Measurements from ENCODE around the gene ADAMTSL5. TPM values are rescaled to one million over a fixed set of nuclear protein-coding genes. Genes with fewer than 3 reads are reported as not detected.
A peak's percentile ranks its signal among the peaks of the same experiment; 100 is the strongest.

Gene ADAMTSL5
- total and polyA plus RNA-seq, 2 of the 13 experiments (the other 11 are each of a cell fraction or from before 2014, with no cell fraction given): 0.60 to 2.7 TPM

DNA sequence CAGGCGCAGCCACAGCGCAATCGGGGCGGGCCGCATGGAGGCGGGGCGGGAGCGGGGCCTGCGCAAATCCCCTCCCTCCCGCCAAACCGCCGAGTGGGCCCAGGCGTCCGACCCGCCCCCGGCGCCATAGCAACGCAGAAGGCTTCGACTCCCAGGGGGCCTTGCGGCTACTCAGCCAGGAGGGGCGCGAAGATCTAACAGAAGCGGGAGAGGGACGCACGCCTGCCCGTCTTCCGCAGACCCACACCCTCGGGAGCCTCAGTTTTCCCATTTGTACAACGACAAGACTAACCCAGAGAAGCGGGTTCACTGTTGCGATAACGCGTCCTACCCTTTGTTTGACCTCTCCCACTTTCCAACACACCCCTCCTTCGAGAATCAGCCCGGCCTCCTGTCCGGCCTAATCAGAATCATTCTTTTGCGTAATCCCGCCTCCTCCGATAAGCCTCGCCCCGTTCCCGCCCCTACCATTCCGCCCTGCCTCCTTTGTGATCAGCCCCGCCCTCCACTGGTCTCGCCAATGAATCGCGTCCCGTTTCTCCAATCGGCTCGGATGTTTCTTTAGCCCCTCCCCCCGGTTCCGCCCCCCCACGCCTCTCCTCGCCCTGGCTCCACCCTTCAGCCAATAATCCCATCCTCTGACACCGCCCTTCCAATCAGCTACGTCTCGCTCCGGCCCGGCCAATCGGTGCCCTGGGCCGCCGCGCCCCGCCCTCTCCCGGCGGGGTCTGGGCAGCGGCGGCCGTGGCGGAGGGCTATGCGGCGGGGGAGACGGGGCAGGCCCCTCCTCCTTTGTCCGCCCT lies 22.3 kb downstream of the ADAMTSL5 start, which contains the start of gene PCSK4 (continued):
- TF ChIP-seq, protein P1, sequence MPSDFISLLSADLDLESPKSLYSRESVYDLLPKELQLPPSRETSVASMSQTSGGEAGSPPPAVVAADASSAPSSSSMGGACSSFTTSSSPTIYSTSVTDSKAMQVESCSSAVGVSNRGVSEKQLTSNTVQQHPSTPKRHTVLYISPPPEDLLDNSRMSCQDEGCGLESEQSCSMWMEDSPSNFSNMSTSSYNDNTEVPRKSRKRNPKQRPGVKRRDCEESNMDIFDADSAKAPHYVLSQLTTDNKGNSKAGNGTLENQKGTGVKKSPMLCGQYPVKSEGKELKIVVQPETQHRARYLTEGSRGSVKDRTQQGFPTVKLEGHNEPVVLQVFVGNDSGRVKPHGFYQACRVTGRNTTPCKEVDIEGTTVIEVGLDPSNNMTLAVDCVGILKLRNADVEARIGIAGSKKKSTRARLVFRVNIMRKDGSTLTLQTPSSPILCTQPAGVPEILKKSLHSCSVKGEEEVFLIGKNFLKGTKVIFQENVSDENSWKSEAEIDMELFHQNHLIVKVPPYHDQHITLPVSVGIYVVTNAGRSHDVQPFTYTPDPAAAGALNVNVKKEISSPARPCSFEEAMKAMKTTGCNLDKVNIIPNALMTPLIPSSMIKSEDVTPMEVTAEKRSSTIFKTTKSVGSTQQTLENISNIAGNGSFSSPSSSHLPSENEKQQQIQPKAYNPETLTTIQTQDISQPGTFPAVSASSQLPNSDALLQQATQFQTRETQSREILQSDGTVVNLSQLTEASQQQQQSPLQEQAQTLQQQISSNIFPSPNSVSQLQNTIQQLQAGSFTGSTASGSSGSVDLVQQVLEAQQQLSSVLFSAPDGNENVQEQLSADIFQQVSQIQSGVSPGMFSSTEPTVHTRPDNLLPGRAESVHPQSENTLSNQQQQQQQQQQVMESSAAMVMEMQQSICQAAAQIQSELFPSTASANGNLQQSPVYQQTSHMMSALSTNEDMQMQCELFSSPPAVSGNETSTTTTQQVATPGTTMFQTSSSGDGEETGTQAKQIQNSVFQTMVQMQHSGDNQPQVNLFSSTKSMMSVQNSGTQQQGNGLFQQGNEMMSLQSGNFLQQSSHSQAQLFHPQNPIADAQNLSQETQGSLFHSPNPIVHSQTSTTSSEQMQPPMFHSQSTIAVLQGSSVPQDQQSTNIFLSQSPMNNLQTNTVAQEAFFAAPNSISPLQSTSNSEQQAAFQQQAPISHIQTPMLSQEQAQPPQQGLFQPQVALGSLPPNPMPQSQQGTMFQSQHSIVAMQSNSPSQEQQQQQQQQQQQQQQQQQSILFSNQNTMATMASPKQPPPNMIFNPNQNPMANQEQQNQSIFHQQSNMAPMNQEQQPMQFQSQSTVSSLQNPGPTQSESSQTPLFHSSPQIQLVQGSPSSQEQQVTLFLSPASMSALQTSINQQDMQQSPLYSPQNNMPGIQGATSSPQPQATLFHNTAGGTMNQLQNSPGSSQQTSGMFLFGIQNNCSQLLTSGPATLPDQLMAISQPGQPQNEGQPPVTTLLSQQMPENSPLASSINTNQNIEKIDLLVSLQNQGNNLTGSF (CRISPR knock-in tag; IDR thresholded peaks at IDR 0.05): no peak
- TF ChIP-seq TEAD2 (CRISPR knock-in tag; IDR thresholded peaks at IDR 0.05): no peak
- no peak for TF ChIP-seq ZFP36L1 (CRISPR knock-in tag; IDR thresholded peaks at IDR 0.05)
- no peak for TF ChIP-seq ZNF652 (CRISPR knock-in tag; IDR thresholded peaks at IDR 0.05; ENCODE audit: borderline replicate concordance, low read depth)
- no peak for TF ChIP-seq MZF1 (CRISPR knock-in tag; IDR thresholded peaks at IDR 0.05; ENCODE audit: borderline replicate concordance)
- peak; percentile 38; the same call in 1 of the 2 replicates for TF ChIP-seq CBX5 (CRISPR knock-in tag; IDR thresholded peaks at IDR 0.05; ENCODE audit: borderline replicate concordance)
- no peak for TF ChIP-seq ZNF563 (CRISPR knock-in tag; IDR thresholded peaks at IDR 0.05)
- no peak for TF ChIP-seq FOXJ3 (CRISPR knock-in tag; IDR thresholded peaks at IDR 0.05; ENCODE audit: borderline replicate concordance)
- TF ChIP-seq EZH2 (conservative IDR thresholded peaks at IDR 0.05; ENCODE audit: low read depth, low read length): no peak
- TF ChIP-seq HOXA9 (CRISPR knock-in tag; IDR thresholded peaks at IDR 0.05; ENCODE audit: borderline replicate concordance): no peak
- no peak for TF ChIP-seq FOXP1 (IDR thresholded peaks at IDR 0.05)
- TF ChIP-seq FOXP1 (CRISPR knock-in tag; IDR thresholded peaks at IDR 0.05): no peak
- TF ChIP-seq HOXA3 (CRISPR knock-in tag; IDR thresholded peaks at IDR 0.05): no peak; the same call in 1 of the 2 replicates
- TF ChIP-seq NFYC (CRISPR knock-in tag; IDR thresholded peaks at IDR 0.05): peak; percentile 81
- TF ChIP-seq, protein P2, sequence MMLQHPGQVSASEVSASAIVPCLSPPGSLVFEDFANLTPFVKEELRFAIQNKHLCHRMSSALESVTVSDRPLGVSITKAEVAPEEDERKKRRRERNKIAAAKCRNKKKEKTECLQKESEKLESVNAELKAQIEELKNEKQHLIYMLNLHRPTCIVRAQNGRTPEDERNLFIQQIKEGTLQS (CRISPR knock-in tag; IDR thresholded peaks at IDR 0.05): no peak
- TF ChIP-seq NR2C2 (CRISPR knock-in tag; IDR thresholded peaks at IDR 0.05; ENCODE audit: borderline replicate concordance): peak; percentile 41; the same call in 1 of the 2 replicates
- no peak for TF ChIP-seq NFKB2 (CRISPR knock-in tag; IDR thresholded peaks at IDR 0.05; ENCODE audit: borderline replicate concordance)
- TF ChIP-seq ZNF569 (CRISPR knock-in tag; IDR thresholded peaks at IDR 0.05; ENCODE audit: borderline replicate concordance): no peak
- TF ChIP-seq, protein P3, sequence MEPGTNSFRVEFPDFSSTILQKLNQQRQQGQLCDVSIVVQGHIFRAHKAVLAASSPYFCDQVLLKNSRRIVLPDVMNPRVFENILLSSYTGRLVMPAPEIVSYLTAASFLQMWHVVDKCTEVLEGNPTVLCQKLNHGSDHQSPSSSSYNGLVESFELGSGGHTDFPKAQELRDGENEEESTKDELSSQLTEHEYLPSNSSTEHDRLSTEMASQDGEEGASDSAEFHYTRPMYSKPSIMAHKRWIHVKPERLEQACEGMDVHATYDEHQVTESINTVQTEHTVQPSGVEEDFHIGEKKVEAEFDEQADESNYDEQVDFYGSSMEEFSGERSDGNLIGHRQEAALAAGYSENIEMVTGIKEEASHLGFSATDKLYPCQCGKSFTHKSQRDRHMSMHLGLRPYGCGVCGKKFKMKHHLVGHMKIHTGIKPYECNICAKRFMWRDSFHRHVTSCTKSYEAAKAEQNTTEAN (CRISPR knock-in tag; conservative IDR thresholded peaks at IDR 0.05): no peak
- TF ChIP-seq TRIM24 (CRISPR knock-in tag; IDR thresholded peaks at IDR 0.05): no peak
- no peak for TF ChIP-seq FOSL1 (CRISPR knock-in tag; IDR thresholded peaks at IDR 0.05; ENCODE audit: borderline replicate concordance)

All from HepG2 (cell line).